ENCODE data around the gene PARVB.

PARVB gene

DNA sequence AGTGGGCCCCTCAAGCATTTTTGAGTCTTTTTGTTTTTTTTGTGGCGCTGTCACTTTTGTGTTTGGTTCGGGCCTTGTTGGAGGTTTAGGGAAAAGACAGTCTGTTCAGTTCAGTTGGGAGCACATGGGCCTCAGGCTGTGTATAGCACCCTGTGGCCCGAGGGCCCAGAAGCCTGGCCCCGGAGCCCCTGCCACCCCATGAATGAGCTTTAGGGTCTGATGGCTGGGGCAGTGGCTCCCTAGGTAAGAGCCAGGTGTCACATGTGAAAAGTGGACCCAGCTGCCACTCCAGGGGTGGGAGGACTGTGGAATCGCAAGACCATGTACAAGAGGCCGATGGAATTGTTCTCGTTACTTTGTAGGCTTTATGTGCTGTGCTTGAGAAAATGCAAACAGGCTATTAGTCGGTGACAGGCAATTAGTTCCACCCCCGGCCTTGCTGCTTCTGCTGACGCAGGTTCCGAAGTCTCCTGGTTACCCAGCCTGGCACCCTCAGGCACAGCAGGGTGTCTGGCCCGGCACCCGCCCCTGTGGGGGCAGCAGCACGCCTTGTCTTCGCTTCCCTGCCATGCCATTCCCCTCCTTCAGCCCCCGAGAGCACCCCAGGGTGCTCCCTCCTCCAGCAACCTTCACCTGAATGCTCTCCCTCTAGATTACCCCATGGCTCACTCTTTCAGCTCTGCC is 118.5 kb downstream of the PARVB start:
- no peak for DNase-seq

DNA sequence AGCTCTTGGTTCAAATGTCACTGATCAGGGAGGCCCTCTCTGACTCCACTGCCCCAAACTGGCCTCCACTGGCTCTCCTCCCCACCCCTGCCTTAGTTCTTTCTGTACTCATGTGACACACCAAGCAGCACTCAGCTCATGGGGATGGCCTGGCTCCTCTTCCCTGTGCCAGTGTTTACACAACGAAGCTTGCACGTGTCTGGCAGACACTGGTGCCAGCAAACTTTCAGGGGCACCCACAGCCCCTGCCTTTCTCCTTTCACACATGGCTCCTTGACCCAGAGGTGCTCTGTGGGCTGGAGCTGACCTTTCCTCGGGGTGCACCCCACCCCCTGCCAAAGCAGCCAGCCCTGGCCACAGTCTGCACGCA is 119.0 kb downstream of the PARVB start:
- no peak for DNase-seq

DNA sequence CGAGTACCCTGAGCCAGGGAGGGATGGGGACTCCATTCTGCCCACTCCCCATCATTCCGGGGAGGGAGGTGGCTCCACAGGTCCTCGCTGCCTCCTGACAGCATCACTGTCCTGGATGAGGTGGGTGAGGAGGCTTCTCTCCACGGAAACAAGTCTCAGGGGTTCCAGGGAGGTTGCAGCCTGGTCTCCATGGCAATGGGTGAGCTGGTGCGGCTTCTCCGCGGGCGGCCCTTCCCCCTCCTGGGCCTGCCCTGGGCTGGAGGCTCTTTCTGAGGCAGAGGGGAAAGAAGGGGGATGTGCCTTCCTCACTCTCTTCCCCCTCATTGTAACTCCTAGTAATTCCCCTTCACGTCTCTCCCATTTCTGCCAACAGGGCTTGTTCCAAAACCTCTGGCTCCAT is 119.5 kb downstream of the PARVB start:
- DNase-seq = no peak

DNA sequence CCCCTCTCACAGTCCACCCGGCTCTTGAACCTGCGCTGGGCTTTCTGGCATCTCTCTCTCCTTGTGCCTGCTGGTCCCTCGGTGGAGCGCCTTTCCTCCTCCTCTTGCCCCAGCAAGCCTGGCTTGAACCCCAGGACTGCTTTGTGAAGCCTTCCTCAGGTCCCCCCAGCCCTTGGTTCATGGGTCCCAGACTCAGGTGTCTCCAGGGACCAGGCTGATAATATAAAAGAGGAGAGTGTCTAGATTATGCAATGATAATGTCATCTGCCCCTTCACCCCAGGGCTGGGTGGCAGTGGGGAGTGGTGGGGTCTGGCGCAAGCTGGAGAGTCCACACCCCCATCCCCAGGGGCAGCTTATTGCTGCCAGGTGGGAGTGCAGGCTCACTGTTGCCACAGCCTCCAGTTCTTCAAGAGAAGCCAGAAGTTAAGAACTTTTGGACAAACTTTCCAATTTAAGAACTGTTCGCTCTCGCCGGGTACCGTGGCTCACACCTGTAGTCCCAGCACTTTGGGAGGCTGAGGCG is 120.0 kb downstream of the PARVB start:
- DNase-seq = no peak

DNA sequence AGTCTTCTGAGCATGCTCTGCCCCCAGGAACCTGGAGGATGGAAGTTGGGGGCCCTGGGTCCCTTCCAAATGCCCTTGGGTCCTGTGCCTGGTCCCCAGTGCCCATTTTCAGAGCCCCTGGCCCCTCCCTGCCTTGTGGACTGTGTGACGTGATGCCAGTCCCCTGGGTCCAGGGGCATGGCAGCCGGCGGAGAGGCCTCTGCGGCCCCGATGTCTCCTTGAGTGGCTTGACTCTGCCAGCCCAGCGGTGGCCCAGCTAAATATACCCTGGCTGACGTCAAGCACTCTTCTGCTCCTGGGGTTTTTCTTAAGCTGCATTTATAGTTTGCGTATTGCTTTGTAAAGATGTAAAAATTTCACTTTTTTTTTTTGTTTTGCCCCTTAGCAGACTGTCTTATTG is 121.4 kb downstream of the PARVB start:
- peak; percentile 15 for DNase-seq

DNA sequence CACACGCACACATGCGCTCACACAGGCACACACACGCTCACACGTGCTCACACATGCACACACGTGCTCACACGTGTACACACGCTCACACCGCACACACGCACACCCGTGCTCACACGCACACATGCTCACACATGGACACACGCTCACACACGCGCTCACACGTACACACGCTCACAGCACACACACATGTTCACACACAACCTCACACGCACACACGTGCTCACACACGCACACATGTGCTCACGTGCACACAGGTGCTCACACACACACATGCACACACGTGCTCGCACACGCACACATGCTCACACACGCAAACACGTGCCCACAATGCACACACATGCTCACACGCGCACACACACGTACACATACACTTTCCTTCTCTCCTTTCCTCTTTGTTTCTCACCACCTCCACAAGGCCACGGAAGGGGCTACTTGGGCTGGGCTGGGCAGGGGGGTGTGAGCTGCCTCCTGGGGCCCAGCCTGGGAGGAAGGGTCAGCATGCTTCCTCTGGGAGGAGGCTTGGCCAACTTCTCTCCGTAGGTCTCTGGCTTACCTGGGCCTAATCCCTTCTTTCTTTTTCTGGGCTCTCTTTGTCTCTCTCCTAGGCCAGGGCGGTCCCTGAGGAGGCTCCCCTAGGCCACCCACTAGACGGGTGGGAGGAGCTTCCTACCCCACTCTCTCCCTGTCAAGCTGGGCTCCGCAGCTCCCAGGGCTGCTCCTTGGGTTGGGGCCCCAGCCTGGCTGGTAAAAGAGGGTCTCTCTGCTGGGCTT is 122.2 kb downstream of the PARVB start:
- DNase-seq = no peak

DNA sequence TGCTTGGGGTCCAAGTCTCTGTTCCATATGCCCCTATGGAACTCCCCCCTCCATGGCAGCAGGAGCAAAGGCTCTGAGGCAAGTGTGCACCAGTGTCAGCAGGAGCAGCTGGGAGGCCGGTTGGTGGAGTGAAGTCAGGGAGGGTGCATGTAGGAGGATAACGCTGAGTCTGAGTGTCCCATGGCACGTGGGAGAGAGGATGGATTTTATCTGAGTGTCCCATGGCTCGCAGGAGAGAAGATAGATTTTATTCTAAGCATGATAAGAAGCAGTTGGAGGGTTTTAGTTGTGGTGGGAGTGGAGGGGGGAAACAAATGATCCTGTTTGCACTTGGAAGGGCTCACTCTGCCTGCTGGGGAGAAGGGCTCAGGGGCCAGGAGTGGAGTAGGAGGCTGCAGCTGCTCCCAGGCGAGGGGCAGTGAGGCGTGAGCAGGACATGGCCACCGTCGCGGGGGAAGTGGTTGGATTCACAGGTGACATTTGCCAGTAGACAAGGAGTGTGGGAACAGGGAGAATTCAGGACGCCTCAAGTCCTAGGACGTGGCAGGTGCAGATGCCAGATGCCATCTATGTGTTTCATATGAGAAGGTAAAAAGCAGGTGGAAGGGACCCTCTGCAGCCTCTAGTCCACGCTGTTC is 123.0 kb downstream of the PARVB start:
- no peak for DNase-seq

DNA sequence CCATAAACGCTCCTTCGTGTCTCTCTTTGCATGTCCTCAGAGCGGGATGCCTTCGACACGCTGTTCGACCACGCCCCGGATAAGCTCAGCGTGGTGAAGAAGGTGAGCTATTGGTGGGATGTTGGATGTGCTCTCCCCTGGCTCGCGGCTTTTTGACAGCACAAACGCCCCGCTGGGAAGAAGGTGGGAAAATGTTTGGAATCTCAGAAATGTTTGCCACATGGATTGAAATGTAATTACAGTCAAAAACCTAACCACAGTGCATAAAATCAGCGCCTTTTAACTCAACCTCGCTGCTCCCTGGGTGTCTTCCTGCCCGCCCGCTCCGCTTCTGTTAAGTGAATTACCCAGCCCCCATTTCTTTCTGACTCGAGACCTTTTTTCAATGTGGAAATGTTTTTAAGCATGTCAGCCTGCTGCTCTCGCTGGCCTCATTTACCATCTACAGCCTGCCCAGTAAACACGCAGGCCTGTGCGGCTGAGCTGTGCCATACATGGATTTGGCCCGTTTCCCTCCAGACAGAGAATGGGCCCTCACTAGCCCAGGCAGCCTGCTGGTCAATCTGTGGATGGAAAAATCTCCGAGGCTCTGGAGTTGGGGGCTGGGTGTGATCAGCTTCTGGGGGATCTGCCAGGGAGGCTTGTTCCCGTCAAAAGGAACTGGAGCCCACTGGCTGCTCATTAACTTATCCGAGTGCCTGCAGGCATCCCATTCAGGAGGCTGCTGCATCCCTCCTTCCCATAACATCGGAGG is 123.9 kb downstream of the PARVB start:
- DNase-seq = no peak

DNA sequence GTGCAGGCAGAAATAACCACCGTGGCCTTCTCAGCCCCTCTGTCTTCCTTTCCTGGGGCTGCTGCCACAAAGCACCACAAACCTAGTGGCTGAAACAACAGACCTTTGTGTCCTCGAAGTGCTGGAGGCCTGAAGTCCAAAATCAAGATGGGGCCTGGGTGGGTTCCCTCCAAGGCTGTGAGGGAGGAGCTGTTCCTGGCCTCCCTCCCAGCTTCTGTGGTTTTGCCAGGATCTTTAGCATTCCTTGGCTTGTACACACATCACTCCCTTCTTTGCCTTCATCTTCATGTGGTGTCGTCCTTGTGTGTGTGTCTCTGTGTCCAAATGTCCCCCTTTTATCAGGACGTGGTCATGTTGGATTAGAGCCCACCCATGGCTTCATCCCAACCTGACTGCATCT is 127.6 kb downstream of the PARVB start:
- DNase-seq = no peak

DNA sequence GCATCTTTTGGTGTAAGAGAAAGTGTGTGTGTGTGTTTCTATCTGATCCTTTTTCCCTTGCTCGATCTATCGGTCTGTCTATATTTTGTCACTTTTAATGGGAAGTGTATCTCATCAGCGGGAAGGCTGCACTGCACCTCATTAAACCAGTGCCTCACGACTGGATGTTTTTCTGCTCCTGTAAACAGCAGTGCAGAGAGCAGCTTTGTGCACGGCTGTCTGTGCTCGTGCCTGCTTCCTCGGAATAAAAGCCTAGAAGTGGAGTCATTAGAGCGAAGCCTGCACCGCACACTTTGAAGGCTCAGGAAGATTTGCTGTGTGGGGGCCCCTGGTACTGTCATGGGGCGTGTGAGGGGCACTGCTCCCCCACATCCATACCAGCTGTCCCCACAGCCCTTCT is 129.6 kb downstream of the PARVB start:
- no peak for DNase-seq

DNA sequence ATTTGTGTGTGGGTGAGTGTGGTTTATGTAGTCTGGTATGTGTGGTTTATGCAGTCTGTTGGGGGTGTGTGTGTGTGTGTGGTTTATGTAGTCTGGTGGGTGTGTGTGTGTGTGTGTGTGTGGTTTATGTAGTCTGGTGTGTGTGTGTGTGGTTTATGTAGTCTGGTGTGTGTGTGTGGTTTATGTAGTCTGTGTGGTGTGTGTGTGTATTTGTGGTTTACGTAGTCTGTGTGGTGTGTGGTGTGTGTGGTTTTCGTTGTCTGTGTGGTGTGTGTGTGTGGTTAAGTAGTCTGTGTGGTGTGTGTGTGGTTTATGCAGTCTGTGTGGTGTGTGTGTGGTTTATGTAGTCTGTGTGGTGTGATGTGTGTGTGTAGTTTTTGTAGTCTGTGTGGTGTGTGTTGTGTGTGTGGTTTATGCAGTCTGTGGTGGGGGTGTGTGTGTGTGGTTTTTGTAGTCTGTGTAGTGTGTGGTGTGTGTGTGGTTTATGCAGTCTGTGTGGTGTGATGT is 130.4 kb downstream of the PARVB start:
- DNase-seq = no peak

DNA sequence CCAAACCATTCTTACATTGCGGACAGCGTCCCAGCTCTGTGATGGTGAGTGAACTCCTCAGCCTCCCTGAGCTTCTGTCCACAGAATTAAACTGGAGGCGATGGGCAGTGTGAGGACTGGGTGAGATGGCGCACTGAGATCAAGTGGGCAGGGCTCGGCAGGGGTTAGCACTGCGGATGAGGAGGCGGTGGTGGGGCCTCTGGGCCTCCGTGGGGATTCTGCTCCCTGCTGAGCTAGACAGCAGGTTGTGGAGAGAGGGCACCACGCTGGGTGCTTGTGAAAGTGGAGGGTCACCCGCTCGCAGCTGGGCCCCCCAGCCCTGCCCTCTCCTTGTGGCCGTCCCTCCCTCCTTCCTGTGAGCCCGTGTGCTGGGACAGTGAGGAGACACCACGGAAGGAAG is 131.0 kb downstream of the PARVB start:
- no peak for DNase-seq

DNA sequence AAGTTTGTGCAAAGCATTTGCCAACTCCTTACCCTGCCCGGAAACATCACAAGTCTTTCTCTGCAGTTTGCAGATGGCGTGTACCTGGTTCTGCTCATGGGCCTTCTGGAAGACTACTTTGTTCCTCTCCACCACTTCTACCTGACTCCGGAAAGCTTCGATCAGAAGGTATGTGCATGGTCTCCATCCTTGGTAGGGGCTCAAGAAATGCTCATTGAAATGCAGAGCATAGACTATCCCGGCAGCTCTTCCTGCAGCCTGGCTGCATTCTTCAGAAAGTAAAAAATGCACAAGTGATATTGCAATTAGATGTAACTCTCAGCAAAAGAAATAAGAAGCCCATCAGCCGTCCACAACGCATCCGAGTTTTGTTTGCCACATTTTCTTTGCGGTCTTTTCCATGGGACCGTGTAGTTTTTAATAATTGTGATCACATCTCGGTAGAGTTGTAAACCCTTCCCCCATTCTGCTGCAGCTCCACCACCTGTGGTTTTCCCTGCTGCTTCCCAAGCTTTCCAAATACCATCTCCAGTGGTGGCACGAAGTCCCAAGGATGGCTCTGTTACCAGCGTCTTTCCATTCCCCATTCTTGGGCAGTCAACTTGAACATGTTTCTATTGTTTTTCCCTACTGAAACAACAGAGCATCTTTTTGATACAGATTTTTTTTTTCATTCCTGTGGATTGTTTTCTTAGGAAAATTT is 134.0 kb downstream of the PARVB start:
- no peak for DNase-seq

DNA sequence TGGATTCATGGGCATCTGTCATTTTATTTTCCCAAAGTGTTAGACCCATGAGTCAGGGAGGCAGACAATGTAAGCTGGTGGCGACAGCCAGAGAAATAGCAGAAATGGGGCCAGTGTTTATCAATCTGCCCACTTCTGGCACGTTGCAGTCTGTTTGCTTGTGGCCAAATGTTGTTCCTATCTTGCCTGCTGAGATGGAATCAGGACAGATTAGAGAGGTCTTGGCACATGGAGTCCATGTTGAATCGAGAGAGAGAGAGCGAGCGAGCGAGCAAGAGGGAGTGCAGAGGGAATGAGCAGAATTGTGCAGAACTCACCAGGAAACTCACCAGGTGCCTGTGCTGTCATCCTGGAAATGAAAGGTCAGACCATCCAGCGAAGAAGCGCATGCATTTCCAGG is 134.7 kb downstream of the PARVB start:
- no peak for DNase-seq

DNA sequence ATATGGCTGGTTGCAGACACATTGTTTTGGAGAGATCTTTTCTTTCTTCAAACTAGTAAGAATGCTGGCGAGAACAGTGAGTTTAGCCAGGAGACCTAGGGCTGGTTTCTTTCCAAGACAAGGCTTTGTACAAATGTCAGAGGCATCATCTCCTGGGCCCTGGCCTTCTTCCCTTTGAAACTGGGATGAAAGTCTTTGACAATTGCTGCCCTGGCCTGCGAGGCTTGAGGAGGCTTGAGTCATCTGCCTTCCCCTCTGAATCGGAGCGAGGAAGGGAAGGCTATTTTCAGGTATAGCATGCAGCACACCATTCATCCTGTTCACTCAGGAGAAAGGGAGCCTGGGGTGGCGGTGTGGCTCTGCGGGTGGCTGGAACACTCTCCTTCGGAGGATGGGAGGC is 135.1 kb downstream of the PARVB start:
- no peak for DNase-seq

DNA sequence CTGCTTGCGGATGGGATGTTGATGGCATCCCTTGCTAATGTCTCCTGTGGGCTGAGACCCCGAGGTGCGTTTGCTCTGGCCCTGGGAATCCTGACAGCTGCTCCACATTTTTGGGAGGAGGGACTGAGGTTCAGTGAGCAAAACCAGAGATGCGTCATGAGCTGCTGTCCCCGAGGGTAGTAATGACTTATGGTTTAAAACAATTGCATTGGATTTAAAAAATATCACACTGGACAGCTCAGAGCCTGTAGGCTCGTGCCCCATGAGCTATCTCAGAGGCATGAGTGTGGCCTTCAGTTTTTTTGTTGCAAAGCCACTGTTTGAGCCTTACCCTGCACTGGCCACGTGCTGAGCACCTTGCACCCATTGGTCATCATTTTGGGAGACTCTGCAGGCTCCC is 135.7 kb downstream of the PARVB start:
- no peak for DNase-seq

DNA sequence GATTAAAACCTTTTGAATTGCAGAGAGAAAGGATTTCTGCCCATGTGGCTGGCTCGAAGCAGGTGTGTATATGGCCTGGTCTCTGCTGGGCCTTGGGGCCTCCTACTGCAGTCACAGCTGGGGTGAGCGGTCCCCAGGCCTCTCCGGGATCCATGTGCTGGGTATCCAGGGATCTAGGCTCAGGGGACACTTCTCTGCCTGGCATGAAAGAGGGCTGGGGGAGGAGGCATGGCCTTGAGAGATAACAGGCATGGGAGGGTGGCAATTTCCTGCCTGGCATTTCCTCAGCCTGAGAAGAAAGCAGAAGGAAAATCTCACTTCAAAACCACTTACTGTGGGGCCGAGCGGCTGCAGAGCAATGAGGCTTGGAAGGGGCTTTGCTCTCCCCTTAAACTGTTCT is 136.3 kb downstream of the PARVB start:
- no peak for DNase-seq

DNA sequence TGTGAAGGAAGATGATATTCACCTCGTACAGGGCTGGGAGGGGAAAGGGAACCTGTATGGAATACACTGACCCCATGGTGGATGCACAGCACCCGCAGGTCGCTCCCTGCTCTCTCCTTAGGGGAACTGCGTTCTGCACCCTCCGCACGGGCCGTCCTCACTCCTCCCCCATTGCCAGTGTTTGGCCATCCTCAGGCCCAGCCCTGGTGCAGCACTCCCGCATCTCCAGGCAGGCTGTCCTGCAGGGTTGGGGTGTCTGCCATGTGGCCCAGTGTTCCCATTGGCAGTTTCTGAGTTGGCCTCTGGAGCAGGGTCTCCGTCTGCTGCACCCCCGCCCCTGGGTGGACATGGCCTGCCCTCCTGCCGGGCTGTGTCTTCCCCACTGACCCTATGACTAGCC is 137.6 kb downstream of the PARVB start:
- DNase-seq = no peak

DNA sequence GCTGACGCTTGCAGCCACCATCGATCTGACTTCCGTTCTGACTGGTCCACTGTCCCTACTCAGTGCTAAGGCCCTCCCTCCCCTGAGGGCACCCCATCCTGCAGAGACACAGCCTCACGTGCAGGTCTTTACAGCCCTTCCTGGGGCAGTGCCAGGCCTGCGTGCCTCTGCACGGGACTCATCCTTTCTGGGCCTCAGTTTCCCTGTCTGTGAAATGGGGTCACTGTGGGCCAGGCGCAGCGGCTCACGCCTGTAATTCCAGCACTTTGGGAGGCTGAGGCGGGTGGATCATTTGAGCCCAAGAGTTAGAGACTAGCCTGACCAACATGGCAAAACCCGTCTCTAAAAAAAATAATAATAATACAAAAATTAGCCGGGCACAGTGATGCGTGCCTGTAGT is 138.9 kb downstream of the PARVB start:
- DNase-seq = no peak

DNA sequence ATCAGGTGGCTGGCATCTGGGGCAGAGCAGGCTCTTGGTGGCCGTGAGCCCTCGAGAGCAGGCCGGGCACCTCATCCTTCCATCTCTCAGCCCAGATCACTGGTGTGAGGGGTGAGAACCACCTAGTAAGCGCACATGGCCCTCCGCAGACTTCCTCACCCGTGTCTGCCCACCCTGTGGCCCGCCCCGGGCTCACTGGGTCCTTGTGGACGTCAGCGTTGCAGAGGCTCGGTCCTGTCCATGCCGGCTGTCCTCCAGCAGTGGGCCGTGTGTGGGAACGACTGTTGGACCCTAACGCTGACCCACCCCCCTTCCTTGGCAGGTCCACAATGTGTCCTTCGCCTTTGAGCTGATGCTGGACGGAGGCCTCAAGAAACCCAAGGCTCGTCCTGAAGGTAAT is 139.4 kb downstream of the PARVB start:
- DNase-seq = no peak

DNA sequence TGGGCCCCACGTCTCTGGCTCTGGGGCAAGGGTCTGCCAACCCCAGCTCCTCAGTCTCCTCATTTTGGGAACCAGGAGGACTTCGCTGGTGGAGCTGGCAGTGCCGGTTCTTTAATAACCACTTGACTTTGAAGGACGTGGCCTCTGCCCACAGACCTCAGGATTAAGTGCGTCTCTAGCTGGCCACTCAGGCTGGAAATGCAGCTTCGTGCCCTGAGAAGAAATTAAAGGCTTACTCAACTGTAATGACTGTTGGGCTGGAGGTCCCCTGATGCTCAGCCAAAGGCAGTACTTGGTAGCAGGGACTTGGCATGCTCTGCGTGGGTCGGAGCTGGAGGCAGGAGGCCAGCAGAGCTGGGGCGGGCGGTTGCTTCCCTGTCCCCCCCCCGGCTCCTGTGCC is 139.9 kb downstream of the PARVB start:
- no peak for DNase-seq

DNA sequence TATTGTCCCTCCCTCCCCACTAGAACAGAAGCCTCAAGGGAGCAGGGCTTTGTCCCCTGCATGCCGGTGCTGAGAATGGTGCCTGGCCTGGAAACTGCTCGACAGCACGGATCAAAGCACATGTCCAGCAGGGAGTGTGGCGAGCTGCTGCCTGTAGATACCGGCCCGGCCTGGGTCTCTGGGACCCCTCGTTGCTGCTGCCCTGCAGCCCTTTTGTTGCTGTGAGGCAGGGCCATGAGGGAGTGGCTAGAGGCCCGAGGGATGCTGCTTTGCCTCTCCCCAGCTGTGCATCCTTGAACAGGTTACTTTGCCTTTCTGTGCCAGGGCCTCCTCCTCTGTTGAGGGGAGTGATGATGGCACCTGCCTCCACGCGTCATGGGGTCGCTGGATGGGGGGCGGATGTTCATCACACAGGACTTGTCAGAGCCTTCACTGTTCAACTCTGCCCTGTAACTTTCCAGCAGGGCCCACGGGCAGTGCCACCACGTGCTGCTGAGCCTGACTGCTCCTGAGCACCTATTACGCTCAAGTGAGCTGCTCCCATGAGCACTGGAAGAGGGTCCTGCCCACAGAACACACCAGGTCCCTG is 141.3 kb downstream of the PARVB start:
- no peak for DNase-seq

All from NCI-H1436 (cell line).